ENCODE measurements around the gene IFT20.

IFT20 gene

DNA sequence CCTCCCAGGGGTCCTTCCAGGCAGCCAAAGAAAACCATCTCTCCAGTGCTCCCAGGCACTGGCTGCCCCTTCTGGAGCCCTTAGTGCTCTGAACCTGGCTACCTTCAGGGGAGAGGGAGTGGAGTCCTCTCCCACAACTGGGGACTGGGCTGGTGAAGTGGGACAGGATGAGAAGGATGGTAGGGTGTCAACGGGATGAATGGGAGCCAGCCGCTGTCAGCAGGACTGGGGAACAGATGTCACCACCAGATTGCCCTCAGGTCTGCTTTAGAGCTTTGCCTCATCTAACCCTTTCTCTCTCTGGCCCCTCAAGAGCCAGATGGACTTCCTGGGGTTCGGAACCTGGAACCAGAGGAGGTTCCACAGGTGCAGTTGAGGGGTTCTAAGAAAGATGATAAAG, 30.2 kb upstream of the IFT20 start:
- Histone ChIP-seq H3K4me2 (ENCODE audit: low read length) (no peak overlapping the region), H3K4me3 (ENCODE audit: low read length) (no peak overlapping the region), H2AK5ac (ENCODE audit: low read length) (no peak overlapping the region), H3K27ac (ENCODE audit: low read depth, low read length) (no peak overlapping the region), H2BK120ac (ENCODE audit: low read depth, low read length) (no peak overlapping the region), H3K18ac (ENCODE audit: low read length) (no peak overlapping the region), H3K4me1 (ENCODE audit: control insufficient read depth, low read depth, low read length) (peaks cover 2% of the 10 kb centered on the region), H2BK5ac (ENCODE audit: low read length) (no peak overlapping the region), H3K4ac (ENCODE audit: low read depth, low read length) (no peak overlapping the region), H4K5ac (ENCODE audit: low read length) (no peak overlapping the region), H4K8ac (ENCODE audit: low read depth, low read length) (no peak overlapping the region), H3K9ac (ENCODE audit: low read length) (no peak overlapping the region), H3K79me2 (ENCODE audit: control insufficient read depth, insufficient read depth, low read length) (no peaks in the 10 kb centered on the region), H3K79me1 (ENCODE audit: low read length) (no peaks in the 10 kb centered on the region), H2BK15ac (replicated peaks; ENCODE audit: low read depth) (no peak overlapping the region), H3K23ac (ENCODE audit: low read length) (no peak overlapping the region), H3K27me3 (ENCODE audit: insufficient read depth, low read length, poor library complexity) (no peaks in the 10 kb centered on the region), H3K36me3 (ENCODE audit: control insufficient read depth, insufficient read depth, low read length) (no peaks in the 10 kb centered on the region), H3K56ac (ENCODE audit: low read length) (no peak overlapping the region)
- no peak for DNase-seq
- WGBS (ENCODE audit: extremely low coverage, insufficient coverage, low lambda C conversion rate) = no CpG with 5 or more reads among the region's 3 CpGs

GRCh38 chr17:28364665-28365363, 29.5 kb upstream of the IFT20 start, which contains the start of gene SEBOX:
TSS of gene SEBOX (minus strand) at chr17:28365199. CDS start at chr17:28365151, 48 bp downstream.
- Histone ChIP-seq H3K23ac (ENCODE audit: low read length) (no peak within 1 kb of the TSS), H3K4me3 (ENCODE audit: low read length) (no peak within 1 kb of the TSS), H3K79me1 (ENCODE audit: low read length) (no peaks in the 10 kb centered on the region), H4K8ac (ENCODE audit: low read depth, low read length) (no peak within 1 kb of the TSS), H3K9ac (ENCODE audit: low read length) (no peak within 1 kb of the TSS), H2BK120ac (ENCODE audit: low read depth, low read length) (no peak within 1 kb of the TSS), H3K4me1 (ENCODE audit: control insufficient read depth, low read depth, low read length) (no peaks in the 10 kb centered on the region), H3K79me2 (ENCODE audit: control insufficient read depth, insufficient read depth, low read length) (no peaks in the 10 kb centered on the region), H2BK15ac (replicated peaks; ENCODE audit: low read depth) (no peak within 1 kb of the TSS), H3K4ac (ENCODE audit: low read depth, low read length) (no peak within 1 kb of the TSS), H3K36me3 (ENCODE audit: control insufficient read depth, insufficient read depth, low read length) (no peaks in the 10 kb centered on the region), H3K18ac (ENCODE audit: low read length) (no peak within 1 kb of the TSS), H2BK5ac (ENCODE audit: low read length) (no peak within 1 kb of the TSS), H3K27ac (ENCODE audit: low read depth, low read length) (no peak within 1 kb of the TSS), H3K4me2 (ENCODE audit: low read length) (no peak within 1 kb of the TSS), H2AK5ac (ENCODE audit: low read length) (no peak within 1 kb of the TSS), H3K56ac (ENCODE audit: low read length) (no peak within 1 kb of the TSS), H3K27me3 (ENCODE audit: insufficient read depth, low read length, poor library complexity) (no peaks in the 10 kb centered on the region), H4K5ac (ENCODE audit: low read length) (no peak within 1 kb of the TSS)
- no CpG with 5 or more reads among the region's 13 CpGs for WGBS (ENCODE audit: extremely low coverage, insufficient coverage, low lambda C conversion rate)
- no peak for DNase-seq

GRCh38 chr17:28363776-28364650, 28.7 kb upstream of the IFT20 start:
- no peak overlapping the region for H3K4me2 ChIP-seq (ENCODE audit: low read length)
- no peaks in the 10 kb centered on the region for H3K79me2 ChIP-seq (ENCODE audit: control insufficient read depth, insufficient read depth, low read length)
- H3K18ac ChIP-seq (ENCODE audit: low read length) = no peak overlapping the region
- H3K9ac ChIP-seq (ENCODE audit: low read length) = no peak overlapping the region
- H2BK5ac ChIP-seq (ENCODE audit: low read length) = no peak overlapping the region
- no CpG with 5 or more reads among the region's 8 CpGs for WGBS (ENCODE audit: extremely low coverage, insufficient coverage, low lambda C conversion rate)
- H3K4ac ChIP-seq (ENCODE audit: low read depth, low read length) = no peak overlapping the region
- H3K4me3 ChIP-seq (ENCODE audit: low read length) = no peak overlapping the region
- no peak overlapping the region for H2BK15ac ChIP-seq (replicated peaks; ENCODE audit: low read depth)
- no peak overlapping the region for H3K56ac ChIP-seq (ENCODE audit: low read length)
- H3K36me3 ChIP-seq (ENCODE audit: control insufficient read depth, insufficient read depth, low read length) = peaks cover 2% of the 10 kb centered on the region
- H3K79me1 ChIP-seq (ENCODE audit: low read length) = no peaks in the 10 kb centered on the region
- no peak overlapping the region for H4K8ac ChIP-seq (ENCODE audit: low read depth, low read length)
- no peak overlapping the region for H4K5ac ChIP-seq (ENCODE audit: low read length)
- H3K23ac ChIP-seq (ENCODE audit: low read length) = no peak overlapping the region
- H3K4me1 ChIP-seq (ENCODE audit: control insufficient read depth, low read depth, low read length) = no peaks in the 10 kb centered on the region
- no peak overlapping the region for H3K27ac ChIP-seq (ENCODE audit: low read depth, low read length)
- no peak overlapping the region for H2BK120ac ChIP-seq (ENCODE audit: low read depth, low read length)
- H3K27me3 ChIP-seq (ENCODE audit: insufficient read depth, low read length, poor library complexity) = no peaks in the 10 kb centered on the region
- no peak overlapping the region for H2AK5ac ChIP-seq (ENCODE audit: low read length)
- DNase-seq = no peak

DNA sequence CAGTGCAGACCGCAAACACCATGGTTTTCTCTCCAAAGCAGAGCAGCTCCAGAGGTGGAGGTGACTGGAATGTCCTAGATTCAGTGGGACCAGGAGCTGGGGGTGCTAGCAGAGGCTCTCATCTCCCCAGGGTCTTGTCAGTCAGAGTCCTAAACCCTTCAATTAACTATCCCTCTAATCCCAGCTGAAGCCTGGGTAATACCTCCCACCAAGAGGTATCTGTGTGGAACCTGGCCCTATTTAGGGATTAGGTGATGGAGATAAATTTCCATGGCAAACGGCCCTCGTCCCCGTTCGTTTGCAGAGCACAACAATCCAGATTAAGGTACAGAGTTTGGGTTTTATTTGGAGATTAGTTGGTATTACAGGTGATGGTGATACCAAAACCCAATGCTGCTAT, 27.9 kb upstream of the IFT20 start:
- no peak for DNase-seq
- no peak overlapping the region for H4K5ac ChIP-seq (ENCODE audit: low read length)
- no peak overlapping the region for H2AK5ac ChIP-seq (ENCODE audit: low read length)
- H3K36me3 ChIP-seq (ENCODE audit: control insufficient read depth, insufficient read depth, low read length) = peaks cover 2% of the 10 kb centered on the region
- H3K4ac ChIP-seq (ENCODE audit: low read depth, low read length) = no peak overlapping the region
- no peak overlapping the region for H2BK15ac ChIP-seq (replicated peaks; ENCODE audit: low read depth)
- H2BK120ac ChIP-seq (ENCODE audit: low read depth, low read length) = no peak overlapping the region
- peaks cover under 1% of the 10 kb centered on the region for H3K79me2 ChIP-seq (ENCODE audit: control insufficient read depth, insufficient read depth, low read length)
- peaks cover under 1% of the 10 kb centered on the region for H3K4me1 ChIP-seq (ENCODE audit: control insufficient read depth, low read depth, low read length)
- no peak overlapping the region for H3K4me3 ChIP-seq (ENCODE audit: low read length)
- WGBS (ENCODE audit: extremely low coverage, insufficient coverage, low lambda C conversion rate) = no CpG with 5 or more reads among the region's 5 CpGs
- H4K8ac ChIP-seq (ENCODE audit: low read depth, low read length) = no peak overlapping the region
- H3K18ac ChIP-seq (ENCODE audit: low read length) = no peak overlapping the region
- no peak overlapping the region for H3K9ac ChIP-seq (ENCODE audit: low read length)
- no peak overlapping the region for H3K27ac ChIP-seq (ENCODE audit: low read depth, low read length)
- H3K79me1 ChIP-seq (ENCODE audit: low read length) = peaks cover 2% of the 10 kb centered on the region
- H2BK5ac ChIP-seq (ENCODE audit: low read length) = no peak overlapping the region
- H3K23ac ChIP-seq (ENCODE audit: low read length) = no peak overlapping the region
- H3K56ac ChIP-seq (ENCODE audit: low read length) = no peak overlapping the region
- no peak overlapping the region for H3K4me2 ChIP-seq (ENCODE audit: low read length)
- H3K27me3 ChIP-seq (ENCODE audit: insufficient read depth, low read length, poor library complexity) = no peaks in the 10 kb centered on the region

- H3K79me2 ChIP-seq (ENCODE audit: control insufficient read depth, insufficient read depth, low read length) = peaks cover 13% of the 10 kb centered on the region
- no peak overlapping the region for H2BK15ac ChIP-seq (replicated peaks; ENCODE audit: low read depth)
- H4K5ac ChIP-seq (ENCODE audit: low read length) = peak overlapping the region; percentile 84
- peak overlapping the region; percentile 93 for H3K9ac ChIP-seq (ENCODE audit: low read length)
- peak overlapping the region; percentile 85 for H3K4me3 ChIP-seq (ENCODE audit: low read length)
- no peak overlapping the region for H2BK5ac ChIP-seq (ENCODE audit: low read length)
- no peak overlapping the region for H3K18ac ChIP-seq (ENCODE audit: low read length)
- peaks cover 5% of the 10 kb centered on the region for H3K4me1 ChIP-seq (ENCODE audit: control insufficient read depth, low read depth, low read length)
- H3K27me3 ChIP-seq (ENCODE audit: insufficient read depth, low read length, poor library complexity) = no peaks in the 10 kb centered on the region
- H2BK120ac ChIP-seq (ENCODE audit: low read depth, low read length) = no peak overlapping the region
- WGBS (ENCODE audit: extremely low coverage, insufficient coverage, low lambda C conversion rate) = no CpG with 5 or more reads among the region's 4 CpGs
- no peak for DNase-seq
- H3K23ac ChIP-seq (ENCODE audit: low read length) = no peak overlapping the region
- no peak overlapping the region for H3K27ac ChIP-seq (ENCODE audit: low read depth, low read length)
- H4K8ac ChIP-seq (ENCODE audit: low read depth, low read length) = peak overlapping the region; percentile 70
- H3K79me1 ChIP-seq (ENCODE audit: low read length) = peaks cover 18% of the 10 kb centered on the region
- peak overlapping the region; percentile 93 for H3K56ac ChIP-seq (ENCODE audit: low read length)
- H3K36me3 ChIP-seq (ENCODE audit: control insufficient read depth, insufficient read depth, low read length) = peaks cover 12% of the 10 kb centered on the region
- peak overlapping the region; percentile 76 for H3K4me2 ChIP-seq (ENCODE audit: low read length)
- H3K4ac ChIP-seq (ENCODE audit: low read depth, low read length) = no peak overlapping the region
- H2AK5ac ChIP-seq (ENCODE audit: low read length) = no peak overlapping the region
Measured at GRCh38 chr17:28357901-28358197, 22.6 kb upstream of the IFT20 start.

All from mesendoderm (in vitro differentiated cells).